Natural killer cell (primary cell): ENCODE results near the gene TRAF4. TPM values are rescaled to one million over a fixed set of nuclear protein-coding genes. Genes with fewer than 3 reads are reported as not detected.

Source experiments
- ATAC-seq, 3 donors: fragments of 150-1000 bp in 2 of 3; fragments of 200-7000 bp in 1 of 3; cut with Tn5 transposase; 1 replicate in 1 of 3; 2 replicates in 2 of 3; pipeline ENCODE4 v1.10.0; 2021; ENCODE audit warnings: mild to moderate bottlenecking in 2 of 3, moderate library complexity in 2 of 3
- DNase-seq, 2 donors: peaks; one replicate each; pipeline versions ENCODE4 v3.0.0 to v3.0.0-alpha.2; 2013 to 2021; ENCODE audit warnings: mixed read lengths in 1 of 2
- H3K27ac ChIP-seq: one replicate; pipeline ENCODE4 v1.5.1; 2013; ENCODE audit warnings: mild to moderate bottlenecking, low read length
- H3K27me3 ChIP-seq: one replicate; pipeline ENCODE4 v1.6.1; 2013; ENCODE audit warnings: low read length; ENCODE audit not compliant: control insufficient read depth, insufficient read depth
- H3K36me3 ChIP-seq: one replicate; pipeline ENCODE4 v1.6.1; 2013; ENCODE audit warnings: low read length; ENCODE audit not compliant: control insufficient read depth, insufficient read depth
- H3K4me1 ChIP-seq: one replicate; pipeline ENCODE4 v1.6.1; 2013; ENCODE audit warnings: low read length; ENCODE audit not compliant: control insufficient read depth, insufficient read depth
- H3K4me3 ChIP-seq: one replicate; pipeline ENCODE4 v1.5.1; 2013; ENCODE audit warnings: low read length
- H3K9me3 ChIP-seq: one replicate; pipeline ENCODE4 v1.6.1; 2013; ENCODE audit warnings: low read length; ENCODE audit not compliant: control insufficient read depth, insufficient read depth
- H3K27ac Mint-ChIP-seq, 2 donors: one replicate each; pipeline ENCODE4 v1.8.0; 2022; ENCODE audit warnings: mild to moderate bottlenecking in 2 of 2, mixed read lengths in 2 of 2, moderate library complexity in 1 of 2
- H3K27me3 Mint-ChIP-seq, 2 donors: one replicate each; pipeline ENCODE4 v1.8.0; 2022; ENCODE audit warnings: low read depth in 2 of 2, mixed read lengths in 2 of 2
- H3K36me3 Mint-ChIP-seq: one replicate; pipeline ENCODE4 v1.8.0; 2022; ENCODE audit warnings: mixed read lengths
- H3K4me1 Mint-ChIP-seq, 2 donors: one replicate each; pipeline ENCODE4 v1.8.0; 2022; ENCODE audit warnings: mixed read lengths in 2 of 2
- H3K4me3 Mint-ChIP-seq: one replicate; pipeline ENCODE4 v1.8.0; 2022; ENCODE audit warnings: mild to moderate bottlenecking, moderate library complexity, mixed read lengths
- H3K9me3 Mint-ChIP-seq, 2 donors: one replicate each; pipeline ENCODE4 v1.8.0; 2022; ENCODE audit warnings: mixed read lengths in 2 of 2
- CTCF ChIP-seq: fragments of 200-600 bp; IDR thresholded peaks from one replicate; pipeline ENCODE4 v1.8.0; 2022; ENCODE audit warnings: antibody characterized with exemption
- WGBS: methylation state at CpG from one replicate; pipeline ENCODE4 v1.1.7; 2013; ENCODE audit warnings: missing lambda C conversion rate; ENCODE audit not compliant: insufficient coverage; 5-methylcytosine and 5-hydroxymethylcytosine counted together
- intact Hi-C: fragments of 100-400 bp; cut with micrococcal nuclease; formaldehyde crosslinking; loops from one replicate; pipeline ENCODE4 v1.14.2; 2022
- total RNA-seq, 4 donors: library from RNA; stranded (reverse); fragments of 120-200 nt in 1 of 4; gene quantifications; one replicate each; pipeline versions ENCODE4 v1.2.3 to v1.2.4, GENCODE V29; 2013 to 2022

Gene TRAF4
- total RNA-seq, 3 donors from 2014 or later (not counting 1 experiment from before 2014, with no cell fraction given), result 97.8 to 209 (median 122) TPM

DNA sequence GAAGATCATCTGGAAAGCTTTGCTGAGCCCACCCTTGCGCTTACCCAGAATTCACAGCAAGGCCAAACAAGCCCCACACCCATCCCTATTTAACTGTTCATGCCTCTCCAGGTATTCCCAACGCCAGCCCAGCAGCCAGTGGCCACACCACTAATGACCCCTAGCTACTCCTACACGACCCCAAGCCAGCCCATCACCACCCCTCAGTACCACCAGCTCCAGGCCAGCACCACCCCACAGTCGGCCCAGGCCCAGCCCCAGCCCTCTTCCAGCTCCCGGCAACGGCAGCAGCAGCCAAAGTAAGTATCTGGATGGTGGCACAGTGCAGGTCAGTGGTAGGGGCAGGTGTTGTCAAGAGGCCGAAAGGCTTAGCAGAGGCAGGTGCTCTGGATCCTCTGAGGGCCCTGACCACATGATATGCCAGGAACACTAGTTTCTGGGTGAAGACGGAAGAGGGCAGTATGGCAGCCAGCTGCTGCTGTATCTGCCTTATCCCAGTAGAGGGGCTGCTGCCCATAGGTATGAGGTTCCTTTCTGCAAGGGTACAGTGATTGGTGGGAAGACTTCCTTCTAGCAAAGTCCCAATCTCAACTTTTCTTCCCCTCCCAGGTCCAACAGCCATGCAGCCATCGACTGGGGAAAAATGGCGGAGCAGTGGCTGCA, 42.9 kb upstream of the TRAF4 start:
- ATAC-seq (no peak), DNase-seq (no peak)
- Histone ChIP-seq H3K9me3 (no peaks in the 10 kb centered on the region), H3K27ac (no peak overlapping the region), H3K4me3 (no peak overlapping the region), H3K27me3 (no peaks in the 10 kb centered on the region), H3K36me3 (peaks cover 66% of the 10 kb centered on the region), H3K4me1 (no peaks in the 10 kb centered on the region)
- 97% methylated on average over 10 of the region's 10 CpGs for WGBS
- intact Hi-C loops, result no loop called here
- H3K9me3 Mint-ChIP-seq, result no peaks in the 10 kb centered on the region
- no peak overlapping the region for H3K4me3 Mint-ChIP-seq
- H3K27me3 Mint-ChIP-seq, result no peaks in the 10 kb centered on the region
- TF ChIP-seq CTCF, result no peak
- H3K36me3 Mint-ChIP-seq, result no peaks in the 10 kb centered on the region
- peaks cover 0 to 13% of the 10 kb centered on the region in 2 donors for H3K4me1 Mint-ChIP-seq
- no peak overlapping the region for H3K27ac Mint-ChIP-seq

DNA sequence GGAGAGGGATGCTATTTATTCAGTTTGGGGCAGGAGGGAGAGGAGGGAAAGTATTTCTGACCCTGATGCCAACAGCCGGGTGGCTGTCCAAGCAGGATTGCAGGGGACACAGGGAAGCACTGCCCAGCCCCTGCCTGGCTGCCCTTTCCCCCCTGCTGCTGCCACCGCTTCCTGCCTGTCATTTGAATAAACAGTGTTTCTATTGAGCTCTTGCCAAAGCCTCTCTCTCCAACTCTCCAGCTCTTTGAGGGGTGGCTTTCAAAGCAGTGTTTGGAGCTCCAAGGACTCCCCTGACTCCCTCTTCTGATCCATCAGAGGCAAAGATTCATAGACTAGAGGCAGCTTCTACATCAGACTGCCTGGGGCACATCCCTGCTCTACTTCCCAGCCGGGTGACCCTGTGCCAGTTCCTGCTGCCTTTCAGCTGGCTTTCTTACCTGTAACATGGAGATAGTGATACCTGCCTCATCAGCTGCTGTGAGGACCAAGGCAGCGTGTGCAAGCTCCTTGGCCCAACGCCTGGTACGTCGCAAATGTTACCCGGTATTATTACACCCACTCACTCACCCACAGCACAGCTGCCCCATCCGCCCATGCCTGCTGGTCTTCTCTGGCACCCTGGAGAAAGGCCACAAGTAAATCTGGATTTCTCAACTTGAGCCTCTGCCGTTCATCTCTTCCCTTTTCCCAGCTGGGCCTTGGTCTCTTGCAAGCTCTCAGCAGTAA, 41.6 kb upstream of the TRAF4 start:
- Mint-ChIP-seq H3K27me3 (no peaks in the 10 kb centered on the region), H3K27ac (peak overlapping the region in 1 of 2 donors; percentile 35), H3K36me3 (no peaks in the 10 kb centered on the region), H3K4me1 (peaks cover 0 to 13% of the 10 kb centered on the region in 2 donors), H3K9me3 (no peaks in the 10 kb centered on the region), H3K4me3 (no peak overlapping the region)
- no peak for TF ChIP-seq CTCF
- Histone ChIP-seq H3K9me3 (no peaks in the 10 kb centered on the region), H3K27me3 (no peaks in the 10 kb centered on the region), H3K27ac (no peak overlapping the region), H3K4me3 (no peak overlapping the region), H3K36me3 (peaks cover 57% of the 10 kb centered on the region), H3K4me1 (no peaks in the 10 kb centered on the region)
- no peak for DNase-seq
- intact Hi-C loops, result no loop called here
- 93% methylated on average over 10 of the region's 10 CpGs for WGBS
- no peak for ATAC-seq

- Histone ChIP-seq H3K9me3 (no peaks in the 10 kb centered on the region), H3K36me3 (peaks cover 52% of the 10 kb centered on the region), H3K27me3 (no peaks in the 10 kb centered on the region), H3K4me1 (no peaks in the 10 kb centered on the region), H3K27ac (no peak overlapping the region), H3K4me3 (no peak overlapping the region)
- ATAC-seq (no peak), DNase-seq (no peak)
- H3K4me3 Mint-ChIP-seq, result no peak overlapping the region
- peak overlapping the region in 1 of 2 donors; percentile 35 for H3K27ac Mint-ChIP-seq
- H3K36me3 Mint-ChIP-seq, result no peaks in the 10 kb centered on the region
- H3K4me1 Mint-ChIP-seq, result peaks cover 0 to 13% of the 10 kb centered on the region in 2 donors
- 86% methylated on average over 3 of the region's 3 CpGs for WGBS
- intact Hi-C loops, result no loop called here
- TF ChIP-seq CTCF, result no peak
- no peaks in the 10 kb centered on the region for H3K9me3 Mint-ChIP-seq
- no peaks in the 10 kb centered on the region for H3K27me3 Mint-ChIP-seq
These were observed 41.1 kb upstream of the TRAF4 start for GRCh38 chr17:28702752-28703150.
